Raji (cell line): ENCODE results near the gene FUT3.

Experiments used
- POLR2A ChIP-seq: IDR thresholded peaks from 2 replicates; pipeline ENCODE4 v1.6.1; 2011; ENCODE audit warnings: low read depth, low read length, control low read depth; ENCODE audit not compliant: insufficient read depth

FUT3 gene

GRCh38 chr19:5829567-5830310, 21.5 kb downstream of the FUT3 start:
- TF ChIP-seq POLR2A: 0 out of 2 replicates have a peak, but pooled peaks have one; percentile 0

GRCh38 chr19:5828661-5829566, 22.3 kb downstream of the FUT3 start:
- peak; percentile 32; the same call in 1 of the 2 replicates for TF ChIP-seq POLR2A

- TF ChIP-seq POLR2A: peak; percentile 91
Observed at GRCh38 chr19:5827891-5828660, 23.2 kb downstream of the FUT3 start.

- no peak for TF ChIP-seq POLR2A
Observed at GRCh38 chr19:5827342-5827890, 23.8 kb downstream of the FUT3 start.

- TF ChIP-seq POLR2A: no peak; the same call in 1 of the 2 replicates
Observed at GRCh38 chr19:5826531-5827341, 24.5 kb downstream of the FUT3 start.

GRCh38 chr19:5825178-5825577, 26.1 kb downstream of the FUT3 start:
- TF ChIP-seq POLR2A: no peak

- no peak for TF ChIP-seq POLR2A
Observed at GRCh38 chr19:5824751-5825150, 26.5 kb downstream of the FUT3 start.

- TF ChIP-seq POLR2A: no peak
Observed at GRCh38 chr19:5823579-5824281, 27.5 kb downstream of the FUT3 start.

- no peak for TF ChIP-seq POLR2A
Observed at GRCh38 chr19:5822181-5822844, 28.9 kb downstream of the FUT3 start.

- no peak for TF ChIP-seq POLR2A
Observed at GRCh38 chr19:5821521-5822180, 29.6 kb downstream of the FUT3 start.

- TF ChIP-seq POLR2A: no peak
Observed at GRCh38 chr19:5820785-5821184, 30.5 kb downstream of the FUT3 start.

- TF ChIP-seq POLR2A: no peak
Observed at GRCh38 chr19:5818594-5818993, 32.7 kb downstream of the FUT3 start.
